H9 (cell line): Measurements from ENCODE around the gene DNHD1. TPM values are rescaled to one million over a fixed set of nuclear protein-coding genes. Genes with fewer than 3 reads are reported as not detected.

Source experiments
- DNase-seq: peaks from one replicate; pipeline ENCODE4 v3.0.0-alpha.2; 2017
- H2AFZ ChIP-seq: one replicate; pipeline ENCODE4 v1.6.1; 2013; ENCODE audit warnings: mild to moderate bottlenecking, low read length, control low read depth, moderate library complexity
- H2AK5ac ChIP-seq: 2 replicates; pipeline ENCODE4 v1.6.1; 2013; ENCODE audit warnings: low read length, control low read depth, mixed read lengths; ENCODE audit not compliant: insufficient read length
- H2BK120ac ChIP-seq: one replicate; pipeline ENCODE4 v1.6.1; 2013; ENCODE audit warnings: low read depth, mild to moderate bottlenecking, low read length, control low read depth, inconsistent platforms; ENCODE audit not compliant: poor library complexity, severe bottlenecking
- H2BK12ac ChIP-seq: 2 replicates; pipeline ENCODE4 v1.6.1; 2013; ENCODE audit warnings: low read length, control low read depth, mixed read lengths, low read depth; ENCODE audit not compliant: insufficient read length
- H2BK15ac ChIP-seq: 2 replicates; pipeline ENCODE4 v1.6.1; 2013; ENCODE audit warnings: low read depth, low read length, control low read depth
- H2BK20ac ChIP-seq: one replicate; pipeline ENCODE4 v1.6.1; 2013; ENCODE audit warnings: low read depth, mild to moderate bottlenecking, low read length, control low read depth, inconsistent platforms; ENCODE audit not compliant: poor library complexity, severe bottlenecking
- H2BK5ac ChIP-seq: 2 replicates; pipeline ENCODE4 v1.6.1; 2013; ENCODE audit warnings: low read length, control low read depth, mixed read lengths; ENCODE audit not compliant: insufficient read length
- H3K14ac ChIP-seq: 2 replicates; pipeline ENCODE4 v1.6.1; 2013; ENCODE audit warnings: low read length, control low read depth; ENCODE audit not compliant: insufficient read depth
- H3K18ac ChIP-seq: 2 replicates; pipeline ENCODE4 v1.6.1; 2013; ENCODE audit warnings: low read depth, mild to moderate bottlenecking, mixed read lengths, low read length, control low read depth; ENCODE audit not compliant: insufficient read length
- H3K23ac ChIP-seq: 2 replicates; pipeline ENCODE4 v1.6.1; 2013; ENCODE audit warnings: low read length, control low read depth, mixed read lengths, low read depth; ENCODE audit not compliant: insufficient read length
- H3K23me2 ChIP-seq: 2 replicates; pipeline ENCODE4 v1.6.1; 2013; ENCODE audit warnings: low read depth, mild to moderate bottlenecking, mixed read lengths, low read length, control low read depth; ENCODE audit not compliant: insufficient read length, poor library complexity, severe bottlenecking
- H3K27ac ChIP-seq: 2 replicates; pipeline ENCODE4 v1.5.1; 2013; ENCODE audit warnings: low read length, control low read depth, mixed read lengths, low read depth; ENCODE audit not compliant: insufficient read length
- H3K27me3 ChIP-seq: 2 replicates; pipeline ENCODE4 v1.6.1; 2013; ENCODE audit warnings: low read length, control low read depth, inconsistent platforms; ENCODE audit not compliant: insufficient read depth
- H3K4ac ChIP-seq: 2 replicates; pipeline ENCODE4 v1.6.1; 2013; ENCODE audit warnings: low read depth, mild to moderate bottlenecking, control low read depth, inconsistent platforms, low read length, moderate library complexity
- H3K4me1 ChIP-seq: 2 replicates; pipeline ENCODE4 v1.6.1; 2013; ENCODE audit warnings: low read length, control low read depth, inconsistent platforms; ENCODE audit not compliant: insufficient read depth
- H3K4me2 ChIP-seq: 2 replicates; pipeline ENCODE4 v1.6.1; 2013; ENCODE audit warnings: low read length, control low read depth, mixed read lengths; ENCODE audit not compliant: insufficient read length, insufficient read depth
- H3K56ac ChIP-seq: 2 replicates; pipeline ENCODE4 v1.6.1; 2013; ENCODE audit warnings: low read depth, mild to moderate bottlenecking, mixed read lengths, low read length, control low read depth; ENCODE audit not compliant: insufficient read length
- H3K79me1 ChIP-seq: 2 replicates; pipeline ENCODE4 v1.6.1; 2013; ENCODE audit warnings: low read depth, mild to moderate bottlenecking, moderate library complexity, low read length, control low read depth, inconsistent platforms; ENCODE audit not compliant: insufficient read depth, poor library complexity, severe bottlenecking
- H3K79me2 ChIP-seq: 2 replicates; pipeline ENCODE4 v1.6.1; 2013; ENCODE audit warnings: low read length, control low read depth, inconsistent platforms; ENCODE audit not compliant: insufficient read depth
- H3K9ac ChIP-seq: 2 replicates; pipeline ENCODE4 v1.6.1; 2013; ENCODE audit warnings: low read length, control low read depth, mixed read lengths; ENCODE audit not compliant: insufficient read length; ENCODE audit errors: extremely low read depth
- H3K9me3 ChIP-seq: one replicate; pipeline ENCODE4 v1.6.1; 2013; ENCODE audit warnings: low read depth, low read length, inconsistent platforms; ENCODE audit not compliant: control insufficient read depth
- H3T11ph ChIP-seq: one replicate; pipeline ENCODE4 v1.6.1; 2013; ENCODE audit warnings: mild to moderate bottlenecking, low read length, control low read depth, inconsistent platforms
- H4K20me1 ChIP-seq: one replicate; pipeline ENCODE4 v1.6.1; 2013; ENCODE audit not compliant: control insufficient read depth, insufficient read length, insufficient read depth
- H4K5ac ChIP-seq: 2 replicates; pipeline ENCODE4 v1.6.1; 2013; ENCODE audit warnings: low read depth, mild to moderate bottlenecking, mixed read lengths, low read length, control low read depth; ENCODE audit not compliant: insufficient read length
- H4K8ac ChIP-seq: replicated peaks from 2 replicates; pipeline ENCODE4 v1.6.1; 2013; ENCODE audit warnings: low read length, control low read depth, mixed read lengths, low read depth; ENCODE audit not compliant: insufficient read length
- H4K91ac ChIP-seq: 2 replicates; pipeline ENCODE4 v1.6.1; 2013; ENCODE audit warnings: low read depth, mild to moderate bottlenecking, moderate library complexity, mixed read lengths, low read length, control low read depth; ENCODE audit not compliant: insufficient read length
- H3K27ac Mint-ChIP-seq, 3 experiments: 2 replicates in 2 of 3; 3 replicates in 1 of 3; pipeline ENCODE4 v1.8.0; 2020 to 2021; ENCODE audit warnings: mixed read lengths in 3 of 3, mild to moderate bottlenecking in 1 of 3, moderate library complexity in 1 of 3
- H3K27me3 Mint-ChIP-seq: 2 replicates; pipeline ENCODE4 v1.8.0; 2021; ENCODE audit warnings: low read depth, mild to moderate bottlenecking, moderate library complexity, mixed read lengths
- H3K36me3 Mint-ChIP-seq, 3 experiments: 2 replicates in 2 of 3; 3 replicates in 1 of 3; pipeline ENCODE4 v1.8.0; 2020 to 2021; ENCODE audit warnings: low read depth in 3 of 3, mixed read lengths in 3 of 3; ENCODE audit not compliant: insufficient read depth in 1 of 3
- H3K4me1 Mint-ChIP-seq, 2 experiments: 2 replicates each; pipeline ENCODE4 v1.8.0; 2020; ENCODE audit warnings: mixed read lengths in 2 of 2
- H3K4me3 Mint-ChIP-seq, 2 experiments: 2 replicates in 1 of 2; 3 replicates in 1 of 2; pipeline ENCODE4 v1.8.0; 2020 to 2021; ENCODE audit warnings: mild to moderate bottlenecking in 2 of 2, mixed read lengths in 2 of 2, moderate library complexity in 1 of 2
- H3K9me3 Mint-ChIP-seq, 2 experiments: 2 replicates in 1 of 2; 3 replicates in 1 of 2; pipeline ENCODE4 v1.8.0; 2020; ENCODE audit warnings: mild to moderate bottlenecking in 2 of 2, mixed read lengths in 2 of 2, moderate library complexity in 1 of 2
- CTCF ChIP-seq: fragments of 200-600 bp; sonication (generic); conservative IDR thresholded peaks from 3 replicates; pipeline ENCODE4 v1.8.0; 2021; ENCODE audit warnings: antibody characterized with exemption, mild to moderate bottlenecking
- WGBS: extraction: QIAGEN DNeasy Blood & Tissue Kit; methylation state at CpG from one replicate; pipeline ENCODE4 v1.1.7; 2013; ENCODE audit warnings: missing lambda C conversion rate, low lambda C conversion rate, mixed read lengths; ENCODE audit not compliant: insufficient read length; ENCODE audit errors: extremely low coverage; 5-methylcytosine and 5-hydroxymethylcytosine counted together
- total RNA-seq: library from RNA; stranded (reverse); gene quantifications from 2 replicates; pipeline ENCODE4 v1.2.1, GENCODE V29; 2021

DNHD1 gene
- total RNA-seq, 1 experiment from 2014 or later: 3.5 TPM

- peaks cover 7 to 17% (median 9%) of the 10 kb centered on the region in 3 experiments; a peak in 5 of 7 replicates for H3K36me3 Mint-ChIP-seq
- Histone ChIP-seq H2BK12ac (no peak overlapping the region), H4K20me1 (no peaks in the 10 kb centered on the region), H3K79me1 (no peaks in the 10 kb centered on the region), H2AK5ac (no peak overlapping the region), H3K23me2 (no peaks in the 10 kb centered on the region), H2BK15ac (no peak overlapping the region), H3K4me2 (no peak overlapping the region), H3K18ac (no peak overlapping the region), H3K56ac (no peak overlapping the region), H3T11ph (no peak overlapping the region), H3K14ac (no peak overlapping the region), H3K9ac (no peak overlapping the region), H2BK5ac (no peak overlapping the region), H2BK20ac (no peak overlapping the region), H3K4me1 (no peaks in the 10 kb centered on the region), H3K27me3 (no peaks in the 10 kb centered on the region), H3K9me3 (no peaks in the 10 kb centered on the region), H4K8ac (no peak overlapping the region), H3K4ac (no peak overlapping the region), H4K5ac (no peak overlapping the region), H3K23ac (no peak overlapping the region), H2AFZ (no peak overlapping the region), H2BK120ac (no peak overlapping the region), H3K79me2 (no peaks in the 10 kb centered on the region), H3K27ac (no peak overlapping the region), H4K91ac (no peak overlapping the region)
- no peak overlapping the region for H3K4me3 Mint-ChIP-seq
- H3K27ac Mint-ChIP-seq: no peak overlapping the region
- no CpG with 5 or more reads among the region's 1 CpG for WGBS
- no peaks in the 10 kb centered on the region for H3K27me3 Mint-ChIP-seq
- H3K4me1 Mint-ChIP-seq: no peaks in the 10 kb centered on the region
- TF ChIP-seq CTCF: no peak
- DNase-seq: no peak
- peaks cover 19 to 20% of the 10 kb centered on the region in 2 experiments for H3K9me3 Mint-ChIP-seq
Measured at GRCh38 chr11:6583584-6583983, 86.5 kb downstream of the DNHD1 start.
